ENCODE results near the gene SNX7. TPM values are rescaled to one million over a fixed set of nuclear protein-coding genes. Genes with fewer than 3 reads are reported as not detected.

Gene SNX7
- polyA plus RNA-seq, 3 donors = 0.04 to 3.9 (median 0.15) TPM

DNA sequence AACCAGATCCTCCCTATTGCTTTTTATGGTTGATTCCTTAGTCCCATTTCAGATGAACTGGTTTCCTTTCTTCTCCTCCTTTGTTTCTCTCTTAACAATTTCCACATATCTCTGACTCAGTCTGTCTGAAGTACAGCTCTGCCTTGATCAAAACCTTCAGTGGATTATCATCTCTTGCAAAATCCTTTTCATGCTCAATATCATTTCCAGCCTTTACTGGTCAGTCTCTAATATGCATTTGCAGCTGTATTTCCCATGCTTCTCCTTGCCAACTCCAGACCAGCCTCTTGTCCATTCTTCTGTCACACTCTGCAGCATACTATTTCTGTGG is 72.2 kb downstream of the SNX7 start:
- no peaks in the 10 kb centered on the region for H4K20me1 ChIP-seq (ENCODE audit: insufficient read depth, low read length)
- no peak overlapping the region for H3K9ac ChIP-seq (ENCODE audit: insufficient read depth, low read length, poor library complexity, severe bottlenecking)
- peaks cover 0 to 4% (median 2%) of the 10 kb centered on the region in 7 donors for H3K9me3 Mint-ChIP-seq
- H3K4me3 ChIP-seq (replicated peaks in 1 of 3; ENCODE audit: low read depth in 2 of 3, low read length in 3 of 3) = no peak overlapping the region
- peak overlapping the region in 1 of 7 donors; percentile 16 for H3K27ac Mint-ChIP-seq
- no peak overlapping the region for H3K4me3 Mint-ChIP-seq
- intact Hi-C loops (cut with micrococcal nuclease) = no loop called here
- no peaks in the 10 kb centered on the region for H3K36me3 Mint-ChIP-seq
- DNase-seq = no peak
- H3K27me3 ChIP-seq (ENCODE audit: control insufficient read depth in 2 of 2, insufficient read depth in 2 of 2, low read length in 2 of 2) = no peaks in the 10 kb centered on the region
- no peaks in the 10 kb centered on the region for H3K79me2 ChIP-seq (ENCODE audit: insufficient read depth, low read length)
- no peaks in the 10 kb centered on the region for H3K36me3 ChIP-seq (replicated peaks in 1 of 2; ENCODE audit: control insufficient read depth in 1 of 2, insufficient read depth in 2 of 2, low read length in 2 of 2)
- H3K27me3 Mint-ChIP-seq (ENCODE audit: low read depth in 3 of 3) = peaks cover 0 to 2% (median 0%) of the 10 kb centered on the region in 3 donors
- no peaks in the 10 kb centered on the region for H3K9me3 ChIP-seq (replicated peaks in 1 of 2; ENCODE audit: control insufficient read depth in 1 of 2, insufficient read depth in 1 of 2, low read length in 2 of 2)
- TF ChIP-seq, protein P1, sequence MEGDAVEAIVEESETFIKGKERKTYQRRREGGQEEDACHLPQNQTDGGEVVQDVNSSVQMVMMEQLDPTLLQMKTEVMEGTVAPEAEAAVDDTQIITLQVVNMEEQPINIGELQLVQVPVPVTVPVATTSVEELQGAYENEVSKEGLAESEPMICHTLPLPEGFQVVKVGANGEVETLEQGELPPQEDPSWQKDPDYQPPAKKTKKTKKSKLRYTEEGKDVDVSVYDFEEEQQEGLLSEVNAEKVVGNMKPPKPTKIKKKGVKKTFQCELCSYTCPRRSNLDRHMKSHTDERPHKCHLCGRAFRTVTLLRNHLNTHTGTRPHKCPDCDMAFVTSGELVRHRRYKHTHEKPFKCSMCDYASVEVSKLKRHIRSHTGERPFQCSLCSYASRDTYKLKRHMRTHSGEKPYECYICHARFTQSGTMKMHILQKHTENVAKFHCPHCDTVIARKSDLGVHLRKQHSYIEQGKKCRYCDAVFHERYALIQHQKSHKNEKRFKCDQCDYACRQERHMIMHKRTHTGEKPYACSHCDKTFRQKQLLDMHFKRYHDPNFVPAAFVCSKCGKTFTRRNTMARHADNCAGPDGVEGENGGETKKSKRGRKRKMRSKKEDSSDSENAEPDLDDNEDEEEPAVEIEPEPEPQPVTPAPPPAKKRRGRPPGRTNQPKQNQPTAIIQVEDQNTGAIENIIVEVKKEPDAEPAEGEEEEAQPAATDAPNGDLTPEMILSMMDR (IDR thresholded peaks at IDR 0.05) = no peak
- no peak overlapping the region for H3K27ac ChIP-seq (ENCODE audit: low read depth in 1 of 2, low read length in 2 of 2)
- H3K4me1 ChIP-seq (ENCODE audit: control insufficient read depth in 1 of 2, insufficient read depth in 2 of 2, low read length in 2 of 2) = no peaks in the 10 kb centered on the region
- no peak overlapping the region for H3K4me2 ChIP-seq (replicated peaks; ENCODE audit: extremely low read depth, low read length, poor library complexity, severe bottlenecking)
- no peaks in the 10 kb centered on the region for H3K4me1 Mint-ChIP-seq
- H2AFZ ChIP-seq (ENCODE audit: insufficient read depth, low read depth, low read length, poor library complexity, severe bottlenecking) = no peak overlapping the region

DNA sequence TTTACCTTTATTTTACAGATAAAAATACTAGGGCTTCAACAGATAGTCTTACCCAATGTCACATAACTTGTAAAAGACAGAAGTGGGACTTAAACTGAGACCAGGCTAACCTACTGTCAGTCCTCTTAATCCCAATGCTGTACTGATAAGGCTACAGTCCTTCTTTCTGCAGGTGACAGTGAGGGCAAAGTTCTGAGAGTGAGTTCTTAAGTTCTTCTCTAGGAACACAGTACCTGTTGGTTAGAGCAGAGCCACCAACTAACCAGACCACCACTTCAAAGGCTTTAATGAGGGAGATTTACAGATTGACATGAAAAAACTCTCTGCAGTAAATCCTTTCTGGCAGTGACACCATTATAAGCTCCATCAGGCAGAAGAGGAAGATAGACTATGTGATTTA is 74.2 kb downstream of the SNX7 start:
- H3K4me2 ChIP-seq (replicated peaks; ENCODE audit: extremely low read depth, low read length, poor library complexity, severe bottlenecking) = no peak overlapping the region
- no peak overlapping the region for H3K9ac ChIP-seq (ENCODE audit: insufficient read depth, low read length, poor library complexity, severe bottlenecking)
- TF ChIP-seq, protein P1 (IDR thresholded peaks at IDR 0.05) = no peak
- no peaks in the 10 kb centered on the region for H3K36me3 ChIP-seq (replicated peaks in 1 of 2; ENCODE audit: control insufficient read depth in 1 of 2, insufficient read depth in 2 of 2, low read length in 2 of 2)
- no peak for DNase-seq
- Mint-ChIP-seq H3K36me3 (no peaks in the 10 kb centered on the region), H3K27ac (no peak overlapping the region), H3K4me3 (no peak overlapping the region), H3K4me1 (no peaks in the 10 kb centered on the region), H3K9me3 (peaks cover 0 to 3% (median 0%) of the 10 kb centered on the region in 7 donors), H3K27me3 (ENCODE audit: low read depth in 3 of 3) (peaks cover 0 to 2% (median 1%) of the 10 kb centered on the region in 3 donors)
- no peaks in the 10 kb centered on the region for H3K9me3 ChIP-seq (replicated peaks in 1 of 2; ENCODE audit: control insufficient read depth in 1 of 2, insufficient read depth in 1 of 2, low read length in 2 of 2)
- no peaks in the 10 kb centered on the region for H3K79me2 ChIP-seq (ENCODE audit: insufficient read depth, low read length)
- no peak overlapping the region for H2AFZ ChIP-seq (ENCODE audit: insufficient read depth, low read depth, low read length, poor library complexity, severe bottlenecking)
- no peak overlapping the region for H3K4me3 ChIP-seq (replicated peaks in 1 of 3; ENCODE audit: low read depth in 2 of 3, low read length in 3 of 3)
- intact Hi-C loops (cut with micrococcal nuclease) = no loop called here
- H3K27me3 ChIP-seq (ENCODE audit: control insufficient read depth in 2 of 2, insufficient read depth in 2 of 2, low read length in 2 of 2) = no peaks in the 10 kb centered on the region
- H4K20me1 ChIP-seq (ENCODE audit: insufficient read depth, low read length) = no peaks in the 10 kb centered on the region
- H3K4me1 ChIP-seq (ENCODE audit: control insufficient read depth in 1 of 2, insufficient read depth in 2 of 2, low read length in 2 of 2) = no peaks in the 10 kb centered on the region
- no peak overlapping the region for H3K27ac ChIP-seq (ENCODE audit: low read depth in 1 of 2, low read length in 2 of 2)
